Endothelial cell of umbilical vein (primary cell): ENCODE results near the gene NXPH4.

Experiments
- CTCF ChIP-seq, 2 donors: IDR thresholded peaks; 1 replicate in 1 of 2; 2 replicates in 1 of 2; pipeline ENCODE4 v1.5.1; 2011; ENCODE audit warnings: low read length in 2 of 2, mild to moderate bottlenecking in 2 of 2, moderate library complexity in 2 of 2, control low read depth in 1 of 2, inconsistent platforms in 1 of 2, low read depth in 1 of 2; ENCODE audit not compliant: insufficient read depth in 1 of 2; ENCODE audit errors: extremely low read depth in 1 of 2
- EZH2 ChIP-seq: IDR thresholded peaks from 2 replicates; pipeline ENCODE4 v1.6.1; 2012; ENCODE audit warnings: borderline replicate concordance, low read depth, mild to moderate bottlenecking, moderate library complexity, low read length, inconsistent platforms; ENCODE audit not compliant: severe bottlenecking
- FOS ChIP-seq: IDR thresholded peaks from 2 replicates; pipeline ENCODE4 v1.6.1; 2011; ENCODE audit warnings: mild to moderate bottlenecking, low read length, moderate library complexity, borderline replicate concordance; ENCODE audit not compliant: insufficient read depth
- JUN ChIP-seq: IDR thresholded peaks from 2 replicates; pipeline ENCODE4 v1.6.1; 2011; ENCODE audit warnings: borderline replicate concordance, low read depth; ENCODE audit not compliant: insufficient read length, insufficient read depth
- POLR2A ChIP-seq: IDR thresholded peaks from 2 replicates; pipeline ENCODE4 v1.6.1; 2012; ENCODE audit warnings: low read depth, mild to moderate bottlenecking, control low read depth, low read length
- POLR2AphosphoS5 ChIP-seq: IDR thresholded peaks from 2 replicates; pipeline ENCODE4 v1.6.1; 2012; ENCODE audit warnings: low read depth, mild to moderate bottlenecking, control low read depth, low read length, moderate library complexity; ENCODE audit not compliant: insufficient read depth
- TF ChIP-seq, protein P1 (sequence below): IDR thresholded peaks from 2 replicates; pipeline ENCODE4 v1.6.1; 2011; ENCODE audit not compliant: insufficient read depth, insufficient read length

DNA sequence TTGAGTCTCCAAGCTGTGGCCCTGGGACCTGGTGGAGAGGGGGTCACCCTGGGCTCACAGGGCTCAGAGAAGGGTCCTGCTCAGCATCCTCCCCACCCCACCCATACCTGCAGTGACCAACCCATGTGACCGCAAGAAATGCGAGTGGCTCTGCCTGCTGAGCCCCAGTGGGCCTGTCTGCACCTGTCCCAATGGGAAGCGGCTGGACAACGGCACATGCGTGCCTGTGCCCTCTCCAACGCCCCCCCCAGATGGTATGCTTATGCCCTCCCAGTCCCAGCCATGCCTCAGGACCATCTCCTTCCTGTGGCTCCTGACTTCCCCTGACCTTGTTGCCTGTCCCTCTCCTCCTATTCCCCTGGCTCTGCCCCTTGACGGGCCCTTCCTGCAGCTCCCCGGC is 6.7 kb upstream of the NXPH4 start:
- TF ChIP-seq POLR2A = no peak
- no peak for TF ChIP-seq EZH2
- TF ChIP-seq POLR2AphosphoS5 = no peak
- TF ChIP-seq CTCF (IDR thresholded peaks at IDR 0.05; ENCODE audit: extremely low read depth in 1 of 2, insufficient read depth in 1 of 2, low read depth in 1 of 2, low read length in 2 of 2) = no peak
- no peak for TF ChIP-seq JUN
- no peak for TF ChIP-seq FOS
- TF ChIP-seq, protein P1, sequence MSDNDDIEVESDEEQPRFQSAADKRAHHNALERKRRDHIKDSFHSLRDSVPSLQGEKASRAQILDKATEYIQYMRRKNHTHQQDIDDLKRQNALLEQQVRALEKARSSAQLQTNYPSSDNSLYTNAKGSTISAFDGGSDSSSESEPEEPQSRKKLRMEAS = no peak
